HCT116 (cell line): ENCODE data around the gene MAPK8. TPM values are rescaled to one million over a fixed set of nuclear protein-coding genes. Genes with fewer than 3 reads are reported as not detected.

Source experiments
- ATAC-seq: fragments of 200-7000 bp; cut with Tn5 transposase; 2 replicates; pipeline ENCODE4 v1.9.1; 2020; ENCODE audit warnings: mild to moderate bottlenecking, moderate library complexity
- Bru-seq: library from RNA; stranded (reverse); fragments of 400-500 nt; gene quantifications from one replicate; lab custom pipeline; 2021; lab: Mats Ljungman, UMichigan
- BruChase-seq, 2 experiments: library from RNA; stranded (reverse); fragments of 400-500 nt; gene quantifications; one replicate each; lab custom pipeline; 2021; lab: Mats Ljungman, UMichigan
- BruUV-seq: library from RNA; stranded (reverse); fragments of 400-500 nt; replicated peaks from 2 replicates; lab custom pipeline; 2021; lab: Mats Ljungman, UMichigan
- CTCF ChIA-PET: fragments of 300-600 bp; sonication (Branson Sonifier 250); formaldehyde crosslinking; loops from one replicate; lab custom pipeline; 2021; ENCODE audit warnings: antibody characterized with exemption; lab: Charles Lee
- POLR2A ChIA-PET: fragments of 300-600, 350-600 bp; sonication (Branson Sonifier 250); formaldehyde crosslinking; loops from one replicate; lab custom pipeline; 2021; ENCODE audit warnings: antibody characterized with exemption; lab: Charles Lee
- RAD21 ChIA-PET, 2 experiments: fragments of 300-600 bp; sonication (Branson Sonifier 250); formaldehyde crosslinking; loops; one replicate each; lab custom pipeline; 2023; ENCODE audit warnings: low total read pairs in 2 of 2; ENCODE audit not compliant: uncharacterized antibody in 2 of 2, unreplicated experiment in 2 of 2, low non-redundant PET in 1 of 2; lab: Charles Lee
- DNase-seq: peaks from one replicate; pipeline ENCODE4 v3.0.0-alpha.2; 2010; ENCODE audit warnings: low read depth, low spot score
- H2AFZ ChIP-seq: fragments of 200-600 bp; shearing (Covaris generic), sonication (generic); 2 replicates; pipeline ENCODE4 v1.6.1; 2017; ENCODE audit warnings: low read depth, mixed run types, mixed read lengths, antibody characterized with exemption, low read length; ENCODE audit not compliant: poor library complexity, severe bottlenecking
- H3K27ac ChIP-seq: 2 replicates; pipeline ENCODE4 v1.5.1; 2012; ENCODE audit warnings: low read depth, low read length
- H3K27me3 ChIP-seq: fragments of 200-600 bp; sonication (generic); 2 replicates; pipeline ENCODE4 v1.6.1; 2016; ENCODE audit warnings: mixed run types, low read length, mixed read lengths; ENCODE audit not compliant: insufficient read depth
- H3K36me3 ChIP-seq, 2 experiments: fragments of 200-500 bp in 1 of 2; fragments of 200-600 bp in 1 of 2; sonication (Bioruptor generic) in 1 of 2; sonication (generic) in 1 of 2; 2 replicates each; pipeline versions ENCODE4 v1.5.1 to v1.6.1; 2014 to 2016; ENCODE audit warnings: low read length in 2 of 2, inconsistent platforms in 1 of 2, mixed read lengths in 1 of 2, mixed run types in 1 of 2; ENCODE audit not compliant: insufficient read depth in 2 of 2, control insufficient read depth in 1 of 2
- H3K4me1 ChIP-seq, 2 experiments: fragments of 200-600 bp in 1 of 2; sonication (generic) in 1 of 2; 2 replicates each; pipeline versions ENCODE4 v1.5.1 to v1.6.1; 2012 to 2017; ENCODE audit warnings: low read length in 2 of 2, inconsistent platforms in 1 of 2, mild to moderate bottlenecking in 1 of 2, mixed read lengths in 1 of 2, mixed run types in 1 of 2, moderate library complexity in 1 of 2; ENCODE audit not compliant: insufficient read depth in 2 of 2, control insufficient read depth in 1 of 2
- H3K4me2 ChIP-seq: fragments of 200-600 bp; sonication (generic); 2 replicates; pipeline ENCODE4 v1.6.1; 2017; ENCODE audit warnings: mixed run types, low read length, mixed read lengths
- H3K4me3 ChIP-seq, 2 experiments: fragments of 200-600 bp in 1 of 2; sonication (generic) in 1 of 2; replicated peaks in 1 of 2; 2 replicates each; pipeline ENCODE4 v1.5.1; 2011 to 2016; ENCODE audit warnings: low read length in 2 of 2, control low read depth in 1 of 2, low read depth in 1 of 2, mild to moderate bottlenecking in 1 of 2, mixed read lengths in 1 of 2, mixed run types in 1 of 2
- H3K79me2 ChIP-seq: fragments of 200-600 bp; sonication (generic); 2 replicates; pipeline ENCODE4 v1.6.1; 2017; ENCODE audit warnings: mild to moderate bottlenecking, mixed run types, low read length, moderate library complexity, mixed read lengths; ENCODE audit not compliant: insufficient read depth
- H3K9ac ChIP-seq: fragments of 200-600 bp; sonication (generic); 2 replicates; pipeline ENCODE4 v1.6.1; 2016; ENCODE audit warnings: low read length, mixed read lengths
- H3K9me2 ChIP-seq: fragments of 200-600 bp; sonication (generic), shearing (Covaris generic); 2 replicates; pipeline ENCODE4 v1.6.1; 2017; ENCODE audit warnings: mixed run types, mild to moderate bottlenecking, moderate library complexity; ENCODE audit not compliant: insufficient read depth
- H3K9me3 ChIP-seq, 2 experiments: fragments of 200-500 bp in 1 of 2; fragments of 200-600 bp in 1 of 2; sonication (Bioruptor generic) in 1 of 2; sonication (generic) in 1 of 2; 2 replicates each; pipeline ENCODE4 v1.6.1; 2014 to 2017; ENCODE audit warnings: low read length in 2 of 2, mixed read lengths in 2 of 2, inconsistent platforms in 1 of 2, low read depth in 1 of 2, mild to moderate bottlenecking in 1 of 2, mixed run types in 1 of 2, moderate library complexity in 1 of 2; ENCODE audit not compliant: control insufficient read depth in 1 of 2, insufficient read depth in 1 of 2
- H4K20me1 ChIP-seq: fragments of 200-600 bp; sonication (generic), shearing (Covaris generic); 2 replicates; pipeline ENCODE4 v1.6.1; 2017; ENCODE audit warnings: mixed run types, mild to moderate bottlenecking, moderate library complexity; ENCODE audit not compliant: insufficient read depth
- CBX3 ChIP-seq: IDR thresholded peaks from 2 replicates; pipeline ENCODE4 v1.6.1; 2012; ENCODE audit warnings: low read depth
- CTCF ChIP-seq, 3 experiments: fragments of 200-600 bp in 1 of 3; sonication (generic) in 1 of 3; IDR thresholded peaks in 2 of 3; conservative IDR thresholded peaks in 1 of 3; 2 replicates each; pipeline ENCODE4 v1.5.1; 2012 to 2017; ENCODE audit warnings: low read depth in 2 of 3, low read length in 2 of 3, antibody characterized with exemption in 1 of 3, borderline replicate concordance in 1 of 3, control low read depth in 1 of 3, mild to moderate bottlenecking in 1 of 3, mixed read lengths in 1 of 3, mixed run types in 1 of 3, moderate library complexity in 1 of 3; ENCODE audit not compliant: insufficient read depth in 1 of 3
- EGR1 ChIP-seq: IDR thresholded peaks from 2 replicates; pipeline ENCODE4 v1.6.1; 2012; ENCODE audit warnings: low read depth
- EZH2 ChIP-seq: fragments of 200-600 bp; sonication (generic); IDR thresholded peaks from 2 replicates; pipeline ENCODE4 v1.6.1; 2017; ENCODE audit warnings: antibody characterized with exemption, mixed run types
- EZH2phosphoT487 ChIP-seq: fragments of 200-600 bp; IDR thresholded peaks from 2 replicates; pipeline ENCODE4 v1.6.1; 2018; ENCODE audit warnings: antibody characterized with exemption, borderline replicate concordance
- JUND ChIP-seq: IDR thresholded peaks from 2 replicates; pipeline ENCODE4 v1.6.1; 2012
- MAX ChIP-seq: IDR thresholded peaks from 2 replicates; pipeline ENCODE4 v1.6.1; 2012
- POLR2AphosphoS5 ChIP-seq: IDR thresholded peaks from 2 replicates; pipeline ENCODE4 v1.6.1; 2011; ENCODE audit warnings: mild to moderate bottlenecking, low read depth, low read length, moderate library complexity
- RAD21 ChIP-seq: IDR thresholded peaks from 2 replicates; pipeline ENCODE4 v1.6.1; 2012; ENCODE audit warnings: low read depth, mild to moderate bottlenecking
- SP1 ChIP-seq: IDR thresholded peaks from 2 replicates; pipeline ENCODE4 v1.6.1; 2012; ENCODE audit warnings: low read depth
- TCF7L2 ChIP-seq: IDR thresholded peaks from 2 replicates; pipeline ENCODE4 v1.7.0; 2011; ENCODE audit warnings: borderline replicate concordance, inconsistent platforms; ENCODE audit not compliant: insufficient read depth, insufficient read length; ENCODE audit errors: extremely low read depth
- YY1 ChIP-seq: IDR thresholded peaks from 2 replicates; pipeline ENCODE4 v1.6.1; 2011; ENCODE audit warnings: low read length, low read depth, moderate library complexity, mild to moderate bottlenecking; ENCODE audit not compliant: insufficient replicate concordance; ENCODE audit errors: extremely low read depth
- ZFX ChIP-seq: fragments of 450-650 bp; IDR thresholded peaks from 2 replicates; pipeline ENCODE4 v1.6.1; 2017
- ZNF274 ChIP-seq: fragments of 200-500 bp; sonication (Bioruptor generic); IDR thresholded peaks from 2 replicates; pipeline ENCODE4 v1.6.1; 2014; ENCODE audit warnings: mild to moderate bottlenecking, low read depth, low read length, inconsistent platforms
- intact Hi-C: fragments of 100-400 bp; cut with micrococcal nuclease; formaldehyde crosslinking; loops from 2 replicates; pipeline ENCODE4 v1.10.0; 2022
- long read RNA-seq: library from polyadenylated mRNA; unstranded; transcript quantifications from one replicate; pipeline ENCODE4 v2.0.0, GENCODE V29; 2021; ENCODE audit not compliant: unreplicated experiment
- polyA plus RNA-seq: library from polyadenylated mRNA; unstranded; fragments of >200 nt; gene quantifications from 2 replicates; pipeline ENCODE4 v1.2.1, GENCODE V29; 2012; ENCODE audit warnings: missing spikeins
- total RNA-seq: library from RNA; stranded (reverse); gene quantifications from one replicate; pipeline ENCODE4 v1.2.1, GENCODE V29; 2021; ENCODE audit not compliant: unreplicated experiment

Gene MAPK8
- total RNA-seq = 71.0 TPM
- 25.5 and 36.4 TPM in 2 replicates for polyA plus RNA-seq
- Bru-seq, nascent RNA = percentile 89 among the genes with signal in this experiment
- BruChase-seq, experiment 1, labeled RNA remaining after a 6-hour chase = percentile 81 among the genes with signal in this experiment
- percentile 86 among the genes with signal in this experiment for BruChase-seq, experiment 2, labeled RNA remaining after a 2-hour chase
- long read RNA-seq, partial matches to known transcripts = 0 of 11 reads
- long read RNA-seq, other reads (novel, unspliced or antisense) = 11 of 11 reads

GRCh38 chr10:48306265-48306869 lies at the start of gene MAPK8:
Gene MAPK8 (plus strand): TSS chr10:48306677. CDS start chr10:48401661, 94,984 bp downstream.
- Histone ChIP-seq H3K36me3 (no peaks in the 10 kb centered on the region), H3K27ac (peak within 1 kb of the TSS; percentile 62), H3K9me2 (no peaks in the 10 kb centered on the region), H3K4me3 (peak within 1 kb of the TSS; percentile 65 to 83), H3K4me1 (peaks cover 28 to 45% of the 10 kb centered on the region in 2 experiments), H3K9me3 (no peaks in the 10 kb centered on the region), H3K9ac (peak within 1 kb of the TSS; percentile 81), H4K20me1 (peaks cover 4% of the 10 kb centered on the region; the same call in 1 of the 2 replicates), H3K79me2 (peaks cover 39% of the 10 kb centered on the region), H3K27me3 (no peaks in the 10 kb centered on the region), H3K4me2 (peak within 1 kb of the TSS; percentile 89), H2AFZ (peak within 1 kb of the TSS; percentile 85)
- peak; percentile 85 for DNase-seq
- intact Hi-C loops = no loop called here
- ChIA-PET RAD21 (no interaction called here), CTCF (interaction anchor here (1.4 kb wide), 1 partner anchor 16 kb away, joined by 4 read pairs; no protein-coding TSS in a partner anchor), POLR2A (interaction anchor here (0.6 kb wide), 1 partner anchor 14 kb away, joined by 3 read pairs; no protein-coding TSS in a partner anchor)
- peak; percentile 90 for ATAC-seq
- TF ChIP-seq ZNF274 (no peak), SP1 (peak; percentile 43; the same call in 1 of the 2 replicates), EZH2 (no peak), RAD21 (no peak), MAX (peak; percentile 98), ZFX (peak; percentile 40), EGR1 (peak; percentile 81), YY1 (no peak), EZH2phosphoT487 (no peak), TCF7L2 (no peak), POLR2AphosphoS5 (peak; percentile 89), CBX3 (peak; percentile 79), CTCF (IDR thresholded peaks at IDR 0.05 in 2 of 3, conservative IDR thresholded peaks at IDR 0.05 in 1 of 3; ENCODE audit: borderline replicate concordance in 1 of 3, insufficient read depth in 1 of 3, low read depth in 2 of 3, low read length in 2 of 3) (no peak), JUND (no peak)
- BruUV-seq = no TSS peak
